ENCODE measurements around the gene ATP10B. TPM values are rescaled to one million over a fixed set of nuclear protein-coding genes. Genes with fewer than 3 reads are reported as not detected.

ATP10B gene
- polyA plus RNA-seq, 1 donor from 2014 or later, result 1.9 TPM

GRCh38 chr5:160760008-160760407 is 92.0 kb downstream of the ATP10B start:
- TF ChIP-seq EZH2 (IDR thresholded peaks at IDR 0.05; ENCODE audit: borderline replicate concordance, insufficient read depth, low read length, poor library complexity, severe bottlenecking) (no peak), RAD21 (conservative IDR thresholded peaks at IDR 0.05) (no peak), MXI1 (conservative IDR thresholded peaks at IDR 0.05; ENCODE audit: poor library complexity, severe bottlenecking) (no peak), SMC3 (conservative IDR thresholded peaks at IDR 0.05; ENCODE audit: poor library complexity) (no peak), POLR2AphosphoS5 (IDR thresholded peaks at IDR 0.05) (no peak), REST (IDR thresholded peaks at IDR 0.05; ENCODE audit: borderline replicate concordance) (no peak), CTCF (IDR thresholded peaks at IDR 0.05; ENCODE audit: poor library complexity, severe bottlenecking) (no peak), TAF1 (IDR thresholded peaks at IDR 0.05; ENCODE audit: low read depth) (no peak), EP300 (conservative IDR thresholded peaks at IDR 0.05; ENCODE audit: poor library complexity, severe bottlenecking) (no peak)
- Histone ChIP-seq H4K20me1 (ENCODE audit: insufficient read depth) (no peaks in the 10 kb centered on the region), H3K4me3 (ENCODE audit: low read length) (no peak overlapping the region), H3K9me2 (ENCODE audit: insufficient read depth, low read length) (no peaks in the 10 kb centered on the region), H2AFZ (ENCODE audit: low read depth, low read length) (no peak overlapping the region), H3K79me2 (replicated peaks; ENCODE audit: insufficient read depth, low read length) (no peaks in the 10 kb centered on the region), H3K27ac (ENCODE audit: low read length) (no peak overlapping the region), H3K27me3 (ENCODE audit: insufficient read depth, low read depth, low read length) (no peaks in the 10 kb centered on the region), H3F3A (ENCODE audit: insufficient read depth, low read length, poor library complexity, severe bottlenecking) (no peaks in the 10 kb centered on the region), H3K36me3 (ENCODE audit: insufficient read depth, low read length) (no peaks in the 10 kb centered on the region), H3K9me3 (ENCODE audit: low read length) (no peaks in the 10 kb centered on the region), H3K9ac (ENCODE audit: low read length) (no peak overlapping the region), H3K4me2 (ENCODE audit: low read length) (no peak overlapping the region)

GRCh38 chr5:160757194-160757593 is 94.8 kb downstream of the ATP10B start:
- no peaks in the 10 kb centered on the region for H3K79me2 ChIP-seq (replicated peaks; ENCODE audit: insufficient read depth, low read length)

More at GRCh38 chr5:160757194-160757593, 94.8 kb downstream of the ATP10B start:
- Histone ChIP-seq H2AFZ (ENCODE audit: low read depth, low read length) (no peak overlapping the region), H3K4me2 (ENCODE audit: low read length) (no peak overlapping the region), H3K4me3 (ENCODE audit: low read length) (no peak overlapping the region), H3K9me2 (ENCODE audit: insufficient read depth, low read length) (no peaks in the 10 kb centered on the region), H3K27me3 (ENCODE audit: insufficient read depth, low read depth, low read length) (no peaks in the 10 kb centered on the region), H3K9me3 (ENCODE audit: low read length) (no peaks in the 10 kb centered on the region), H3K9ac (ENCODE audit: low read length) (no peak overlapping the region), H3F3A (ENCODE audit: insufficient read depth, low read length, poor library complexity, severe bottlenecking) (no peaks in the 10 kb centered on the region), H4K20me1 (ENCODE audit: insufficient read depth) (no peaks in the 10 kb centered on the region), H3K27ac (ENCODE audit: low read length) (no peak overlapping the region), H3K36me3 (ENCODE audit: insufficient read depth, low read length) (no peaks in the 10 kb centered on the region)
- TF ChIP-seq EZH2 (IDR thresholded peaks at IDR 0.05; ENCODE audit: borderline replicate concordance, insufficient read depth, low read length, poor library complexity, severe bottlenecking) (no peak), TAF1 (IDR thresholded peaks at IDR 0.05; ENCODE audit: low read depth) (no peak), POLR2AphosphoS5 (IDR thresholded peaks at IDR 0.05) (no peak), CTCF (IDR thresholded peaks at IDR 0.05; ENCODE audit: poor library complexity, severe bottlenecking) (no peak), EP300 (conservative IDR thresholded peaks at IDR 0.05; ENCODE audit: poor library complexity, severe bottlenecking) (no peak), MXI1 (conservative IDR thresholded peaks at IDR 0.05; ENCODE audit: poor library complexity, severe bottlenecking) (no peak), REST (IDR thresholded peaks at IDR 0.05; ENCODE audit: borderline replicate concordance) (no peak), RAD21 (conservative IDR thresholded peaks at IDR 0.05) (no peak), SMC3 (conservative IDR thresholded peaks at IDR 0.05; ENCODE audit: poor library complexity) (no peak)

Data from neural cell (in vitro differentiated cells).